Smooth muscle cell (in vitro differentiated cells): ENCODE data around the gene COL20A1. TPM values are rescaled to one million over a fixed set of nuclear protein-coding genes. Genes with fewer than 3 reads are reported as not detected.

ENCODE experiments used
- DNase-seq: peaks from one replicate; lab custom pipeline; 2025; ENCODE audit not compliant: unreplicated experiment; lab: John Stamatoyannopoulos, UW
- H2AFZ ChIP-seq: fragments of 200-600 bp; sonication (generic); 2 replicates; pipeline ENCODE4 v1.6.0; 2016; ENCODE audit warnings: antibody characterized with exemption, low read depth, mild to moderate bottlenecking
- H3F3A ChIP-seq: fragments of 200-600 bp; sonication (generic); 2 replicates; pipeline ENCODE4 v1.6.0; 2017; ENCODE audit warnings: antibody characterized with exemption, low read depth
- H3K27ac ChIP-seq: fragments of 200-600 bp; sonication (generic); 2 replicates; pipeline ENCODE4 v1.5.1; 2016; ENCODE audit warnings: low read depth, mild to moderate bottlenecking
- H3K27me3 ChIP-seq: fragments of 200-600 bp; sonication (generic); 2 replicates; pipeline ENCODE4 v1.6.1; 2016; ENCODE audit warnings: low read depth, mild to moderate bottlenecking
- H3K36me3 ChIP-seq: fragments of 200-600 bp; sonication (generic); 2 replicates; pipeline ENCODE4 v1.5.1; 2016; ENCODE audit warnings: low read depth
- H3K4me1 ChIP-seq: fragments of 200-600 bp; sonication (generic); 2 replicates; pipeline ENCODE4 v1.5.1; 2016; ENCODE audit warnings: low read depth
- H3K4me2 ChIP-seq: fragments of 200-600 bp; sonication (generic); 2 replicates; pipeline ENCODE4 v1.6.0; 2016; ENCODE audit warnings: mild to moderate bottlenecking
- H3K4me3 ChIP-seq: fragments of 200-600 bp; sonication (generic); 2 replicates; pipeline ENCODE4 v1.5.1; 2016; ENCODE audit warnings: mild to moderate bottlenecking
- H3K79me2 ChIP-seq: fragments of 200-600 bp; sonication (generic); 2 replicates; pipeline ENCODE4 v1.6.0; 2016; ENCODE audit warnings: low read depth, mild to moderate bottlenecking
- H3K9ac ChIP-seq: fragments of 200-600 bp; sonication (generic); 2 replicates; pipeline ENCODE4 v1.6.0; 2016; ENCODE audit warnings: low read depth
- H3K9me3 ChIP-seq: fragments of 200-600 bp; sonication (generic); replicated peaks from 2 replicates; pipeline ENCODE4 v1.5.1; 2016; ENCODE audit warnings: low read depth
- H4K20me1 ChIP-seq: fragments of 200-600 bp; sonication (generic); 2 replicates; pipeline ENCODE4 v1.6.0; 2016; ENCODE audit warnings: low read depth
- WGBS: methylation state at CpG from one replicate; pipeline ENCODE4 v1.1.7; 2016; ENCODE audit warnings: low lambda C conversion rate; 5-methylcytosine and 5-hydroxymethylcytosine counted together
- polyA plus RNA-seq: library from polyadenylated mRNA; unstranded; fragments of >200 nt; fragmentation: Nextera tagmentation; extraction: Ambion mirVana; gene quantifications from 2 replicates; pipeline ENCODE4 v1.2.1, GENCODE V29; 2016
- total RNA-seq: library from RNA; depleted of rRNA; stranded (reverse); fragments of >200 nt; gene quantifications from 2 replicates; pipeline ENCODE4 v1.2.3, GENCODE V29; 2014
- TF ChIP-seq, protein P1 (sequence below): fragments of 200-600 bp; sonication (generic); IDR thresholded peaks from 2 replicates; pipeline ENCODE4 v1.5.1; 2017; ENCODE audit warnings: borderline replicate concordance, mild to moderate bottlenecking, antibody characterized with exemption; ENCODE audit not compliant: insufficient read depth, poor library complexity, severe bottlenecking

The COL20A1 gene
- total and polyA plus RNA-seq, 2 experiments from 2014 or later = 0.23 to 0.36 TPM

GRCh38 chr20:63261795-63262528 is 31.0 kb upstream of the COL20A1 start:
- H3K4me2 ChIP-seq = peak overlapping the region; percentile 45
- H3K27me3 ChIP-seq = no peaks in the 10 kb centered on the region
- no peaks in the 10 kb centered on the region for H3K9me3 ChIP-seq
- H2AFZ ChIP-seq = peak overlapping the region; percentile 90
- no peaks in the 10 kb centered on the region for H3F3A ChIP-seq
- H3K4me3 ChIP-seq = no peak overlapping the region
- no peaks in the 10 kb centered on the region for H3K79me2 ChIP-seq
- no peak for DNase-seq
- TF ChIP-seq, protein P1, sequence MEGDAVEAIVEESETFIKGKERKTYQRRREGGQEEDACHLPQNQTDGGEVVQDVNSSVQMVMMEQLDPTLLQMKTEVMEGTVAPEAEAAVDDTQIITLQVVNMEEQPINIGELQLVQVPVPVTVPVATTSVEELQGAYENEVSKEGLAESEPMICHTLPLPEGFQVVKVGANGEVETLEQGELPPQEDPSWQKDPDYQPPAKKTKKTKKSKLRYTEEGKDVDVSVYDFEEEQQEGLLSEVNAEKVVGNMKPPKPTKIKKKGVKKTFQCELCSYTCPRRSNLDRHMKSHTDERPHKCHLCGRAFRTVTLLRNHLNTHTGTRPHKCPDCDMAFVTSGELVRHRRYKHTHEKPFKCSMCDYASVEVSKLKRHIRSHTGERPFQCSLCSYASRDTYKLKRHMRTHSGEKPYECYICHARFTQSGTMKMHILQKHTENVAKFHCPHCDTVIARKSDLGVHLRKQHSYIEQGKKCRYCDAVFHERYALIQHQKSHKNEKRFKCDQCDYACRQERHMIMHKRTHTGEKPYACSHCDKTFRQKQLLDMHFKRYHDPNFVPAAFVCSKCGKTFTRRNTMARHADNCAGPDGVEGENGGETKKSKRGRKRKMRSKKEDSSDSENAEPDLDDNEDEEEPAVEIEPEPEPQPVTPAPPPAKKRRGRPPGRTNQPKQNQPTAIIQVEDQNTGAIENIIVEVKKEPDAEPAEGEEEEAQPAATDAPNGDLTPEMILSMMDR = no peak
- H3K9ac ChIP-seq = no peak overlapping the region
- peaks cover 13% of the 10 kb centered on the region for H3K4me1 ChIP-seq
- no peaks in the 10 kb centered on the region for H4K20me1 ChIP-seq
- no peak overlapping the region for H3K27ac ChIP-seq
- 76% methylated on average over 17 of the region's 30 CpGs for WGBS
- no peaks in the 10 kb centered on the region for H3K36me3 ChIP-seq

DNA sequence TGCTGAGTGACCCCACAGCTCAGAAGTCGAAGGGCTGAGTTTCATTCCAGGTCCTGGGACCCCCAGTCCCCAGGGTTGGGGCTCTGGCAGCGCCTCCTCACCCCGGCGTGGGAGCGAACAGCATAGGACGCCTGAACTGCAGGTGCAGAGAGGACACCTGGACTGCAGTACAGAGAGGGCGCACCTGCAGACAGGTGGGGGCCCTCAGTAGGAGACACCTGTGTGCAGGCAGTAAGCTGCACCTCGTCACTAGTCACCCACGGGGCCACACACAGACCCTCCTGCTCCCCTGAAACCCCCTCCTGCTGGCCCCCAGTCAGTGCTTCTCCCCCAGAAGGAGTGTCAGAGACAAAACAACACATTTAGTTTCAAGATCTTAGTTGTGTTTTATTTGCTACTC is 30.1 kb upstream of the COL20A1 start:
- Histone ChIP-seq H3K27me3 (no peaks in the 10 kb centered on the region), H3K4me1 (peaks cover 15% of the 10 kb centered on the region), H2AFZ (no peak overlapping the region), H3F3A (peaks cover 4% of the 10 kb centered on the region), H3K9ac (no peak overlapping the region), H3K79me2 (no peaks in the 10 kb centered on the region), H3K36me3 (no peaks in the 10 kb centered on the region), H3K9me3 (no peaks in the 10 kb centered on the region), H3K4me3 (no peak overlapping the region), H3K4me2 (no peak overlapping the region), H4K20me1 (no peaks in the 10 kb centered on the region), H3K27ac (no peak overlapping the region)
- TF ChIP-seq, protein P1 = no peak
- 95% methylated on average over 8 of the region's 9 CpGs for WGBS
- DNase-seq = no peak

DNA sequence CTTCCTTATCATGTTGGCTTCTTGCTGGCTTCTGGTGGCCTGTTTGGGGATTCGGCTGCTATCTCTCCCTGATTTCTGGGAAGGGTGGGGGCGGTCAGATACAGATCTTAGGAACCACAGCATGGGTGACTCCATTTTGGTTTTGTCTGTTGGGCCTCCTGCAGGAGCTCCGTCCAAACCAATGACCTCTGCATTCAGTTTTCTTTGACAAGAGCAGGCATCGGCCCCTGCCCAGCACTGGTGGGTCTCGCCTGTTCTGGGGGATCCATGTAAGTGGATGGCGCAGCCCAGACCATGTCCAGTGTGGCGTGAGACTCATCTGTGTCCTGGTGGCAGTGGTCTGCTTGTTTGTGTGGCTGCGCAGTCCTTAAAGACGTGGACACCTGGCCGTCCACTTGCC is 29.0 kb upstream of the COL20A1 start:
- H3K4me1 ChIP-seq = peaks cover 17% of the 10 kb centered on the region
- H2AFZ ChIP-seq = no peak overlapping the region
- H3K9ac ChIP-seq = no peak overlapping the region
- H3K36me3 ChIP-seq = no peaks in the 10 kb centered on the region
- TF ChIP-seq, protein P1 = no peak
- no peak for DNase-seq
- no peaks in the 10 kb centered on the region for H3K27me3 ChIP-seq
- no peak overlapping the region for H3K27ac ChIP-seq
- H3F3A ChIP-seq = peaks cover 4% of the 10 kb centered on the region
- no peaks in the 10 kb centered on the region for H3K9me3 ChIP-seq
- H4K20me1 ChIP-seq = no peaks in the 10 kb centered on the region
- H3K4me2 ChIP-seq = no peak overlapping the region
- 91% methylated on average over 10 of the region's 10 CpGs for WGBS
- H3K4me3 ChIP-seq = no peak overlapping the region
- H3K79me2 ChIP-seq = no peaks in the 10 kb centered on the region

DNA sequence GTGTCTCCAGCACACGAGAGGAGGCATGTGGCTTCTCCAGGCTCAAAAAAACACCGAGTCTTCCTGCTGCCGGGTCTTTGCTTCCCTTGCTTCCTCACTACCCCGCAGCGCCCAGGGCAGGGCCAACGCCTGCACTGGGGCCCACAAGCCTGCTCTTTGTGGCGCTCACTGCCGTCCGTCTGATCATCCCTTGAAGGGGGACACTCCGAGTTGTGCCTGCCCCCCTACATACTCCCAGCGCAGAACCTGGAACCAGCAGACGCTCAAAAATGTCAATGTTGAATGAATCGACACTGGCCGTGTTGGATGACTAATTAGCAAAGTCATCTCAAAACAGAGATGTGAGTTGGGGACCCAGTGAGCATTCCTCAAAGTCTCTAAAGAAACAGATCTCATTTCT is 28.5 kb upstream of the COL20A1 start:
- H3K27ac ChIP-seq = no peak overlapping the region
- no peak overlapping the region for H3K4me3 ChIP-seq
- H3K4me1 ChIP-seq = peaks cover 17% of the 10 kb centered on the region
- peaks cover 4% of the 10 kb centered on the region for H3F3A ChIP-seq
- H3K9me3 ChIP-seq = no peaks in the 10 kb centered on the region
- H3K27me3 ChIP-seq = no peaks in the 10 kb centered on the region
- no peaks in the 10 kb centered on the region for H3K79me2 ChIP-seq
- no peak overlapping the region for H3K4me2 ChIP-seq
- TF ChIP-seq, protein P1 = no peak
- H3K9ac ChIP-seq = no peak overlapping the region
- WGBS = 61% methylated on average over 14 of the region's 14 CpGs
- DNase-seq = no peak
- H4K20me1 ChIP-seq = no peaks in the 10 kb centered on the region
- no peaks in the 10 kb centered on the region for H3K36me3 ChIP-seq
- H2AFZ ChIP-seq = no peak overlapping the region
